ENCODE results near the gene STX10. TPM values are rescaled to one million over a fixed set of nuclear protein-coding genes. Genes with fewer than 3 reads are reported as not detected.

The STX10 gene
- total RNA-seq, 1 experiment from 2014 or later, result 179 TPM

DNA sequence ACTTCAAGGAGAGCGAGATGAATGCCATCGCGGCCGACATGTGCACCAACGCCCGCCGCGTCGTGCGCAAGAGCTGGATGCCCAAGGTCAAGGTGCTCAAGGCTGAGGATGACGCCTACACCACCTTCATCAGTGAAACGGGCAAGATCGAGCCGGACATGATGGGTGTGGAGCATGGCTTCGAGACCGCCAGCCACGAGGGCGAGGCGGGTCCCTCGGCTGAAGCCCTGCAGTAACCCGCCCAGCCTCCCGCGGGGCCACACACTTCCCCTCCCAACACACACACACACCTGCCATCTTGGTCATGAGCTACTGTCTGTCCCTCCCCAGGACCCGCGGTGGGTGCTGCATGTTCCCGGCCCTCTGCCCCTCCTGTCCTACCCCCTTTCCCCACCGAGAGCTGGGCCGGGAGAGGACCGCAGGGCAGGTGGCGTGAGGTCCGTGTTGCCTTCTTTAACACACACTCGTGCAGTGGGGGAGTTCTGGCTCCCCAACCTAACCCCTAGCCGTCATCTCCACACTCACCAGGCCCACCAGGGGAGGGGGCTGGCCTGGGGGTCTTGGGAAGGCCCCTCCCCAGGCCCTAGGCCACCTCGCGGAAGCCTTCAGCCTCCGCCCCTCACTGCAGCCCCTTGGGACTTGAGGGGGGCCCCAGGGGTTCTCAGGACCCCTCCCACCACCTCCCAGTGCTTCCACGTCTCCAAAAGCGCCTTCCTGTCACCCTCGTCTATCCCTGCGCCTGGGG, 11.8 kb downstream of the STX10 start:
- Histone ChIP-seq H3F3A (ENCODE audit: low read length, unreplicated experiment) (peaks cover 8% of the 10 kb centered on the region), H3K27ac (ENCODE audit: low read length) (no peak overlapping the region), H3K79me2 (ENCODE audit: low read length) (peaks cover 20% of the 10 kb centered on the region), H3K27me3 (ENCODE audit: low read length) (no peaks in the 10 kb centered on the region), H3K4me2 (ENCODE audit: low read length) (no peak overlapping the region), H3K9ac (ENCODE audit: low read length) (no peak overlapping the region), H3K4me3 (ENCODE audit: low read length) (no peak overlapping the region), H3K4me1 (ENCODE audit: insufficient read depth, low read length) (peaks cover 11% of the 10 kb centered on the region), H2AFZ (ENCODE audit: low read length) (no peak overlapping the region), H3K9me2 (replicated peaks; ENCODE audit: low read length) (no peaks in the 10 kb centered on the region), H4K20me1 (ENCODE audit: low read length) (no peaks in the 10 kb centered on the region), H3K9me3 (ENCODE audit: low read length) (no peaks in the 10 kb centered on the region), H3K36me3 (ENCODE audit: low read depth, low read length) (peaks cover 41% of the 10 kb centered on the region; the same call in 1 of the 2 replicates)
- ChIA-PET POLR2A (ENCODE audit: unreplicated experiment) (no interaction called here), CTCF (no interaction called here)
- intact Hi-C loops (cut with micrococcal nuclease), result no loop called here
- ATAC-seq (no peak), DNase-seq (no peak)
- no peak for TF ChIP-seq EZH2phosphoT487 (IDR thresholded peaks at IDR 0.05; ENCODE audit: borderline replicate concordance, low read length)
- TF ChIP-seq, protein P1, sequence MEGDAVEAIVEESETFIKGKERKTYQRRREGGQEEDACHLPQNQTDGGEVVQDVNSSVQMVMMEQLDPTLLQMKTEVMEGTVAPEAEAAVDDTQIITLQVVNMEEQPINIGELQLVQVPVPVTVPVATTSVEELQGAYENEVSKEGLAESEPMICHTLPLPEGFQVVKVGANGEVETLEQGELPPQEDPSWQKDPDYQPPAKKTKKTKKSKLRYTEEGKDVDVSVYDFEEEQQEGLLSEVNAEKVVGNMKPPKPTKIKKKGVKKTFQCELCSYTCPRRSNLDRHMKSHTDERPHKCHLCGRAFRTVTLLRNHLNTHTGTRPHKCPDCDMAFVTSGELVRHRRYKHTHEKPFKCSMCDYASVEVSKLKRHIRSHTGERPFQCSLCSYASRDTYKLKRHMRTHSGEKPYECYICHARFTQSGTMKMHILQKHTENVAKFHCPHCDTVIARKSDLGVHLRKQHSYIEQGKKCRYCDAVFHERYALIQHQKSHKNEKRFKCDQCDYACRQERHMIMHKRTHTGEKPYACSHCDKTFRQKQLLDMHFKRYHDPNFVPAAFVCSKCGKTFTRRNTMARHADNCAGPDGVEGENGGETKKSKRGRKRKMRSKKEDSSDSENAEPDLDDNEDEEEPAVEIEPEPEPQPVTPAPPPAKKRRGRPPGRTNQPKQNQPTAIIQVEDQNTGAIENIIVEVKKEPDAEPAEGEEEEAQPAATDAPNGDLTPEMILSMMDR (conservative IDR thresholded peaks at IDR 0.05; ENCODE audit: low read depth, low read length), result no peak
- no peak for TF ChIP-seq EZH2 (IDR thresholded peaks at IDR 0.05; ENCODE audit: low read length, unreplicated experiment)
- BruUV-seq (replicated peaks), result no TSS peak

DNA sequence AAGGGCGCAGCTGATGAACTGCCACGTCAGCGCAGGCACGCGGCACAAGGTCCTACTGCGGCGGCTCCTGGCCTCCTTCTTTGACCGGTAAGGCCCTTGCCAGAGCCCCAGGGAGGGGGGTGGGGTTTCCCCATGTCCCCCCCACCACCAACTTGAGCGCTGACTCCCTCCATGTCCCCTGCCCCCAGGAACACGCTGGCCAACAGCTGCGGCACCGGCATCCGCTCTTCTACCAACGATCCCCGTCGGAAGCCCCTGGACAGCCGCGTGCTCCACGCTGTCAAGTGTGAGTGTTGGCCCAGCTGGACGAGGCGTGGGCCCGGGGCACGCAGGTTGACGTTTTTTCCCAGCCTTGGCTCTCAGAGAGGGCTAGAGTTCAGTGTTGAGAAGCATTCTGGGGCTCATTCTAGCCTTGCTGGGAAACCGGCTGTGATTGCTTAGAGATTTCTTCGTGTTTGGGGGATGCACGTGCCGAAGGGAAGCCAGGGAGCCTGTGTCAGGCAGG, 12.8 kb downstream of the STX10 start:
- CTCF ChIA-PET, result no interaction called here
- Histone ChIP-seq H3K36me3 (ENCODE audit: low read depth, low read length) (peaks cover 44% of the 10 kb centered on the region; the same call in 1 of the 2 replicates), H3K9ac (ENCODE audit: low read length) (no peak overlapping the region), H3K4me2 (ENCODE audit: low read length) (no peak overlapping the region), H4K20me1 (ENCODE audit: low read length) (peaks cover 4% of the 10 kb centered on the region; the same call in 1 of the 2 replicates), H3K9me2 (replicated peaks; ENCODE audit: low read length) (no peaks in the 10 kb centered on the region), H3K79me2 (ENCODE audit: low read length) (peaks cover 30% of the 10 kb centered on the region), H3K4me1 (ENCODE audit: insufficient read depth, low read length) (peaks cover under 1% of the 10 kb centered on the region; the same call in 1 of the 2 replicates), H3K4me3 (ENCODE audit: low read length) (no peak overlapping the region), H3K9me3 (ENCODE audit: low read length) (no peaks in the 10 kb centered on the region), H3K27ac (ENCODE audit: low read length) (no peak overlapping the region), H3F3A (ENCODE audit: low read length, unreplicated experiment) (peaks cover under 1% of the 10 kb centered on the region), H3K27me3 (ENCODE audit: low read length) (no peaks in the 10 kb centered on the region), H2AFZ (ENCODE audit: low read length) (no peak overlapping the region)
- no peak for DNase-seq
- POLR2A ChIA-PET (ENCODE audit: unreplicated experiment), result no interaction called here
- intact Hi-C loops (cut with micrococcal nuclease), result no loop called here
- TF ChIP-seq, protein P1 (conservative IDR thresholded peaks at IDR 0.05; ENCODE audit: low read depth, low read length), result no peak
- TF ChIP-seq EZH2 (IDR thresholded peaks at IDR 0.05; ENCODE audit: low read length, unreplicated experiment), result no peak
- TF ChIP-seq EZH2phosphoT487 (IDR thresholded peaks at IDR 0.05; ENCODE audit: borderline replicate concordance, low read length), result no peak
- no TSS peak for BruUV-seq (replicated peaks)
- ATAC-seq, result no peak
